Liver (tissue), 3 donors: ENCODE measurements around the gene SLK.

Experiments
- ATF3 ChIP-seq: IDR thresholded peaks from 2 replicates; pipeline ENCODE4 v1.6.1; 2016; ENCODE audit warnings: antibody characterized with exemption
- EGR1 ChIP-seq, 2 donors: IDR thresholded peaks; 2 replicates each; pipeline ENCODE4 v1.6.1; 2016 to 2018; ENCODE audit warnings: antibody characterized with exemption in 2 of 2, low read depth in 2 of 2
- FOXA1 ChIP-seq: IDR thresholded peaks from 2 replicates; pipeline ENCODE4 v1.6.1; 2016; ENCODE audit warnings: antibody characterized with exemption
- GABPA ChIP-seq, 2 donors: IDR thresholded peaks in 1 of 2; conservative IDR thresholded peaks in 1 of 2; 2 replicates each; pipeline ENCODE4 v1.6.1; 2016; ENCODE audit warnings: antibody characterized with exemption in 2 of 2, mild to moderate bottlenecking in 1 of 2, moderate library complexity in 1 of 2
- RAD21 ChIP-seq, 2 donors: IDR thresholded peaks; 2 replicates each; pipeline ENCODE4 v1.6.1; 2016; ENCODE audit warnings: antibody characterized with exemption in 2 of 2, mild to moderate bottlenecking in 2 of 2
- REST ChIP-seq: IDR thresholded peaks from 2 replicates; pipeline ENCODE4 v1.6.1; 2016; ENCODE audit warnings: antibody characterized with exemption, mild to moderate bottlenecking
- RXRA ChIP-seq, 2 donors: IDR thresholded peaks; 2 replicates each; pipeline ENCODE4 v1.6.1; 2017 to 2018; ENCODE audit warnings: antibody characterized with exemption in 2 of 2, mild to moderate bottlenecking in 1 of 2
- SP1 ChIP-seq: IDR thresholded peaks from 2 replicates; pipeline ENCODE4 v1.6.1; 2018; ENCODE audit warnings: antibody characterized with exemption, mild to moderate bottlenecking
- TAF1 ChIP-seq: conservative IDR thresholded peaks from 2 replicates; pipeline ENCODE4 v1.6.1; 2016; ENCODE audit warnings: antibody characterized with exemption, mild to moderate bottlenecking
- YY1 ChIP-seq: IDR thresholded peaks from 2 replicates; pipeline ENCODE4 v1.6.1; 2016; ENCODE audit warnings: antibody characterized with exemption, mild to moderate bottlenecking
- TF ChIP-seq, protein P1 (sequence below): fragments of 150-350 bp; IDR thresholded peaks from 2 replicates; pipeline ENCODE4 v1.5.1; 2017; ENCODE audit warnings: improper control_type of control experiment, low read depth, low read length; ENCODE audit not compliant: missing input control
- TF ChIP-seq, protein P2 (sequence below): IDR thresholded peaks from 2 replicates; pipeline ENCODE4 v1.6.1; 2016; ENCODE audit warnings: antibody characterized with exemption
- donor health status: healthy.
- donor health status: healthy.

GRCh38 chr10:104072786-104073185 is 105.8 kb downstream of the SLK start:
- TF ChIP-seq, protein P1, sequence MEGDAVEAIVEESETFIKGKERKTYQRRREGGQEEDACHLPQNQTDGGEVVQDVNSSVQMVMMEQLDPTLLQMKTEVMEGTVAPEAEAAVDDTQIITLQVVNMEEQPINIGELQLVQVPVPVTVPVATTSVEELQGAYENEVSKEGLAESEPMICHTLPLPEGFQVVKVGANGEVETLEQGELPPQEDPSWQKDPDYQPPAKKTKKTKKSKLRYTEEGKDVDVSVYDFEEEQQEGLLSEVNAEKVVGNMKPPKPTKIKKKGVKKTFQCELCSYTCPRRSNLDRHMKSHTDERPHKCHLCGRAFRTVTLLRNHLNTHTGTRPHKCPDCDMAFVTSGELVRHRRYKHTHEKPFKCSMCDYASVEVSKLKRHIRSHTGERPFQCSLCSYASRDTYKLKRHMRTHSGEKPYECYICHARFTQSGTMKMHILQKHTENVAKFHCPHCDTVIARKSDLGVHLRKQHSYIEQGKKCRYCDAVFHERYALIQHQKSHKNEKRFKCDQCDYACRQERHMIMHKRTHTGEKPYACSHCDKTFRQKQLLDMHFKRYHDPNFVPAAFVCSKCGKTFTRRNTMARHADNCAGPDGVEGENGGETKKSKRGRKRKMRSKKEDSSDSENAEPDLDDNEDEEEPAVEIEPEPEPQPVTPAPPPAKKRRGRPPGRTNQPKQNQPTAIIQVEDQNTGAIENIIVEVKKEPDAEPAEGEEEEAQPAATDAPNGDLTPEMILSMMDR = no peak
- TF ChIP-seq RXRA (IDR thresholded peaks at IDR 0.05) (no peak), REST (no peak), RAD21 (IDR thresholded peaks at IDR 0.05) (no peak), EGR1 (IDR thresholded peaks at IDR 0.05; ENCODE audit: low read depth in 2 of 2) (no peak), ATF3 (no peak), GABPA (IDR thresholded peaks at IDR 0.05 in 1 of 2, conservative IDR thresholded peaks at IDR 0.05 in 1 of 2) (no peak), TAF1 (no peak), FOXA1 (no peak), YY1 (no peak), SP1 (no peak)
- TF ChIP-seq, protein P2, sequence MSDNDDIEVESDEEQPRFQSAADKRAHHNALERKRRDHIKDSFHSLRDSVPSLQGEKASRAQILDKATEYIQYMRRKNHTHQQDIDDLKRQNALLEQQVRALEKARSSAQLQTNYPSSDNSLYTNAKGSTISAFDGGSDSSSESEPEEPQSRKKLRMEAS = no peak
